ENCODE data around the gene TFR2. TPM values are rescaled to one million over a fixed set of nuclear protein-coding genes. Genes with fewer than 3 reads are reported as not detected.

TFR2 gene
- total and polyA plus RNA-seq, 9 of the 15 experiments (the other 6 are each of a cell fraction or from before 2014, with no cell fraction given), result 3.8 to 123 (median 51.1) TPM

GRCh38 chr7:100641463-100641859, at the start of gene TFR2 (continued):
- TF ChIP-seq NEUROD1 (IDR thresholded peaks at IDR 0.05; ENCODE audit: borderline replicate concordance, low read depth, low read length, partially characterized antibody), result peak; percentile 95
- TF ChIP-seq HDAC2 (IDR thresholded peaks at IDR 0.05), result peak; percentile 72
- TF ChIP-seq MAZ (CRISPR knock-in tag; conservative IDR thresholded peaks at IDR 0.05 in 1 of 2, IDR thresholded peaks at IDR 0.05 in 1 of 2), result peak; percentile 99 to 100
- no peak for TF ChIP-seq ZNF407 (IDR thresholded peaks at IDR 0.05; ENCODE audit: low read depth)
- TF ChIP-seq TRIM28 (IDR thresholded peaks at IDR 0.05), result peak; percentile 25; the same call in 1 of the 2 replicates
- TF ChIP-seq NR4A1 (CRISPR knock-in tag; IDR thresholded peaks at IDR 0.05), result no peak
- 0 out of 2 replicates have a peak, but pooled peaks have one; percentile 33 for TF ChIP-seq NR4A1 (tag; IDR thresholded peaks at IDR 0.05)
- peak; percentile 83 for TF ChIP-seq MYC (IDR thresholded peaks at IDR 0.05; ENCODE audit: low read depth, low read length)
- no peak for TF ChIP-seq MYC (CRISPR knock-in tag; IDR thresholded peaks at IDR 0.05; ENCODE audit: borderline replicate concordance, low read depth)
- TF ChIP-seq ELF4 (CRISPR knock-in tag; IDR thresholded peaks at IDR 0.05), result peak; percentile 77; the same call in 1 of the 2 replicates
- TF ChIP-seq BCOR (IDR thresholded peaks at IDR 0.05), result peak; percentile 76; the same call in 1 of the 2 replicates
- TF ChIP-seq PCBP1 (IDR thresholded peaks at IDR 0.05; ENCODE audit: low read depth, low read length, poor library complexity, severe bottlenecking), result no peak
- no peak for TF ChIP-seq TSC22D4 (tag; IDR thresholded peaks at IDR 0.05)
- TF ChIP-seq ZNF239 (CRISPR knock-in tag; IDR thresholded peaks at IDR 0.05), result 0 out of 2 replicates have a peak, but pooled peaks have one; percentile 35
- peak; percentile 42; the same call in 1 of the 2 replicates for TF ChIP-seq FOSL1 (tag; conservative IDR thresholded peaks at IDR 0.05)
- no peak for TF ChIP-seq ZNF165 (CRISPR knock-in tag; IDR thresholded peaks at IDR 0.05; ENCODE audit: borderline replicate concordance)
- TF ChIP-seq ELK1 (CRISPR knock-in tag; IDR thresholded peaks at IDR 0.05), result no peak
- TF ChIP-seq ZBED1 (IDR thresholded peaks at IDR 0.05), result no peak; the same call in 1 of the 2 replicates

Measured in K562 (cell line).